Body of pancreas (tissue), 4 donors: Measurements from ENCODE around the gene STX8.

Experiments
- CTCF ChIP-seq, 7 experiments: fragments of 450-650 bp in 4 of 7; fragments of 200-600 bp in 3 of 7; sonication (generic) in 3 of 7; IDR thresholded peaks; one replicate each; pipeline ENCODE4 v1.5.1; 2016 to 2019; ENCODE audit warnings: antibody characterized with exemption in 7 of 7
- POLR2A ChIP-seq, 3 donors: fragments of 450-650 bp; IDR thresholded peaks; one replicate each; pipeline ENCODE4 v1.6.1; 2016; ENCODE audit warnings: antibody characterized with exemption in 3 of 3, mild to moderate bottlenecking in 2 of 3

GRCh38 chr17:9532715-9533114, 42.9 kb downstream of the STX8 start:
- TF ChIP-seq CTCF (IDR thresholded peaks at IDR 0.05) (no peak), POLR2A (IDR thresholded peaks at IDR 0.05) (no peak)
